Measurements from ENCODE around the gene MRPL30.

GRCh38 chr2:99153921-99154604, 26.9 kb upstream of the MRPL30 start:
- TF ChIP-seq, protein P1, sequence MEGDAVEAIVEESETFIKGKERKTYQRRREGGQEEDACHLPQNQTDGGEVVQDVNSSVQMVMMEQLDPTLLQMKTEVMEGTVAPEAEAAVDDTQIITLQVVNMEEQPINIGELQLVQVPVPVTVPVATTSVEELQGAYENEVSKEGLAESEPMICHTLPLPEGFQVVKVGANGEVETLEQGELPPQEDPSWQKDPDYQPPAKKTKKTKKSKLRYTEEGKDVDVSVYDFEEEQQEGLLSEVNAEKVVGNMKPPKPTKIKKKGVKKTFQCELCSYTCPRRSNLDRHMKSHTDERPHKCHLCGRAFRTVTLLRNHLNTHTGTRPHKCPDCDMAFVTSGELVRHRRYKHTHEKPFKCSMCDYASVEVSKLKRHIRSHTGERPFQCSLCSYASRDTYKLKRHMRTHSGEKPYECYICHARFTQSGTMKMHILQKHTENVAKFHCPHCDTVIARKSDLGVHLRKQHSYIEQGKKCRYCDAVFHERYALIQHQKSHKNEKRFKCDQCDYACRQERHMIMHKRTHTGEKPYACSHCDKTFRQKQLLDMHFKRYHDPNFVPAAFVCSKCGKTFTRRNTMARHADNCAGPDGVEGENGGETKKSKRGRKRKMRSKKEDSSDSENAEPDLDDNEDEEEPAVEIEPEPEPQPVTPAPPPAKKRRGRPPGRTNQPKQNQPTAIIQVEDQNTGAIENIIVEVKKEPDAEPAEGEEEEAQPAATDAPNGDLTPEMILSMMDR (conservative IDR thresholded peaks at IDR 0.05 in 1 of 2, IDR thresholded peaks at IDR 0.05 in 1 of 2; ENCODE audit: low read depth in 1 of 2, low read length in 2 of 2), result no peak
- TF ChIP-seq EZH2 (IDR thresholded peaks at IDR 0.05; ENCODE audit: low read length, missing control alignments), result no peak

Measured in fibroblast of lung (primary cell).